Suprapubic skin (tissue), 4 donors: ENCODE results near the gene SPDYE9.
"Not testable (repeated sequence)": the region's sequence is repeated elsewhere in the genome, so short reads cannot be mapped to it uniquely, and the experiment has no call there.

Source experiments
- EP300 ChIP-seq: sonication (generic); formaldehyde crosslinking; IDR thresholded peaks from one replicate; pipeline ENCODE4 v1.6.1; 2017; ENCODE audit warnings: antibody characterized with exemption
- POLR2A ChIP-seq, 2 donors: fragments of 450-650 bp; IDR thresholded peaks; one replicate each; pipeline ENCODE4 v1.6.1; 2017; ENCODE audit warnings: antibody characterized with exemption in 2 of 2, mild to moderate bottlenecking in 2 of 2, moderate library complexity in 2 of 2
- POLR2AphosphoS5 ChIP-seq, 3 donors: sonication (generic); formaldehyde crosslinking; IDR thresholded peaks; one replicate each; pipeline ENCODE4 v1.6.1; 2017; ENCODE audit warnings: antibody characterized with exemption in 3 of 3
- TF ChIP-seq, protein P1 (sequence below), 2 donors: fragments of 200-600 bp in 1 of 2; fragments of 450-650 bp in 1 of 2; sonication (generic) in 1 of 2; IDR thresholded peaks; one replicate each; pipeline ENCODE4 v1.5.1; 2016 to 2019; ENCODE audit warnings: antibody characterized with exemption in 2 of 2, mild to moderate bottlenecking in 1 of 2, moderate library complexity in 1 of 2

DNA sequence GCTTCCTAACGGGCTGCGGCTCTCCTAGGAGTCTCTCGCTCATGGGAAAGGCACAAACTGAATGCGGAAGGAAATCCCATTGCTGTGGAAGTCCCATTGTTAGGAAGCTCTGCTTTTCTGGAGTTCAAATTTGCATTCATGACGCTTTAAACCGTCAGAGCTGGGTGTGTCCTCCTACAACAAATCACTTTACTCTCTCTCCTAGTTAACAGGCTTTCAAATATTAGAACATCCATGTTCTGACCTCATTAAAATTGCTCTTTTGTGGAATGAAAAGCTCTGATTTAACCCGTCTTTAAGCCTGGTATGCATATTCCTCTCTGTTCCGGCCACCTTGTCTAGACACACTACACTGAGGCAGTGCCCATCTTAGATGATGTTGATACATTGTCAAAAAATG lies 56.2 kb downstream of the SPDYE9 start, which contains the start of gene SPDYE8:
- TF ChIP-seq, protein P1, sequence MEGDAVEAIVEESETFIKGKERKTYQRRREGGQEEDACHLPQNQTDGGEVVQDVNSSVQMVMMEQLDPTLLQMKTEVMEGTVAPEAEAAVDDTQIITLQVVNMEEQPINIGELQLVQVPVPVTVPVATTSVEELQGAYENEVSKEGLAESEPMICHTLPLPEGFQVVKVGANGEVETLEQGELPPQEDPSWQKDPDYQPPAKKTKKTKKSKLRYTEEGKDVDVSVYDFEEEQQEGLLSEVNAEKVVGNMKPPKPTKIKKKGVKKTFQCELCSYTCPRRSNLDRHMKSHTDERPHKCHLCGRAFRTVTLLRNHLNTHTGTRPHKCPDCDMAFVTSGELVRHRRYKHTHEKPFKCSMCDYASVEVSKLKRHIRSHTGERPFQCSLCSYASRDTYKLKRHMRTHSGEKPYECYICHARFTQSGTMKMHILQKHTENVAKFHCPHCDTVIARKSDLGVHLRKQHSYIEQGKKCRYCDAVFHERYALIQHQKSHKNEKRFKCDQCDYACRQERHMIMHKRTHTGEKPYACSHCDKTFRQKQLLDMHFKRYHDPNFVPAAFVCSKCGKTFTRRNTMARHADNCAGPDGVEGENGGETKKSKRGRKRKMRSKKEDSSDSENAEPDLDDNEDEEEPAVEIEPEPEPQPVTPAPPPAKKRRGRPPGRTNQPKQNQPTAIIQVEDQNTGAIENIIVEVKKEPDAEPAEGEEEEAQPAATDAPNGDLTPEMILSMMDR (IDR thresholded peaks at IDR 0.05), result not testable (repeated sequence)
- TF ChIP-seq POLR2A (IDR thresholded peaks at IDR 0.05); POLR2AphosphoS5 (IDR thresholded peaks at IDR 0.05); EP300: not testable (repeated sequence)
